K562 (cell line): ENCODE measurements around the gene NINJ1. TPM values are rescaled to one million over a fixed set of nuclear protein-coding genes. Genes with fewer than 3 reads are reported as not detected.

Experiments used
- ATAC-seq: fragments of 200-7000 bp; cut with Tn5 transposase; 3 replicates; pipeline ENCODE4 v1.9.1; 2020; ENCODE audit warnings: moderate library complexity
- BruUV-seq: library from RNA; stranded (reverse); fragments of 400-500 nt; replicated peaks from 2 replicates; lab custom pipeline; 2021; lab: Mats Ljungman, UMichigan
- CTCF ChIA-PET: fragments of 300-600 bp; formaldehyde crosslinking; extraction: SDS; loops from one replicate; lab custom pipeline; 2021; ENCODE audit warnings: low intra/inter-chr PET ratio; lab: Yijun Ruan, JAX
- POLR2A ChIA-PET: fragments of 300-600, 350-650 bp; sonication (Branson Sonifier 250); formaldehyde crosslinking; extraction: SDS; loops from one replicate; lab custom pipeline; 2021; ENCODE audit warnings: antibody characterized with exemption, inconsistent platforms; lab: Yijun Ruan, JAX
- DNase-seq, 4 experiments: peaks; one replicate each; pipeline versions ENCODE4 v3.0.0 to v3.0.0-alpha.2; 2011 to 2018; ENCODE audit warnings: low spot score in 3 of 4, mixed read lengths in 3 of 4; ENCODE audit errors: extremely low read depth in 1 of 4
- FAIRE-seq: peaks from 2 replicates; lab custom pipeline; 2011; peaks lifted over from hg19 to GRCh38; lab: Jason Lieb, UNC
- H2AFZ ChIP-seq: 2 replicates; pipeline ENCODE4 v1.6.0; 2011; ENCODE audit warnings: low read depth, low read length, control low read depth, inconsistent platforms
- H3K27ac ChIP-seq: fragments of 200-600 bp; 3 replicates; pipeline ENCODE4 v1.8.0; 2011; ENCODE audit warnings: low read depth, mild to moderate bottlenecking, control low read depth, inconsistent platforms, low read length, moderate library complexity, mixed read lengths; ENCODE audit errors: extremely low read depth
- H3K27me3 ChIP-seq, 2 experiments: fragments of 300-600 bp in 1 of 2; 2 replicates in 1 of 2; 3 replicates in 1 of 2; pipeline versions ENCODE4 v1.6.0 to v1.8.0; 2011; ENCODE audit warnings: inconsistent platforms in 2 of 2, low read length in 2 of 2, mild to moderate bottlenecking in 1 of 2, mixed read lengths in 1 of 2, moderate library complexity in 1 of 2; ENCODE audit not compliant: control insufficient read depth in 2 of 2, insufficient read depth in 2 of 2
- H3K36me3 ChIP-seq: fragments of 300-600 bp; 3 replicates; pipeline ENCODE4 v1.8.0; 2011; ENCODE audit warnings: mild to moderate bottlenecking, low read length, inconsistent platforms; ENCODE audit not compliant: control insufficient read depth, insufficient read depth
- H3K4me1 ChIP-seq, 2 experiments: fragments of 200-600 bp in 1 of 2; replicated peaks in 1 of 2; 2 replicates in 1 of 2; 3 replicates in 1 of 2; pipeline versions ENCODE4 v1.5.1 to v1.8.0; 2011; ENCODE audit warnings: inconsistent platforms in 2 of 2, low read length in 2 of 2, mild to moderate bottlenecking in 1 of 2, mixed read lengths in 1 of 2, moderate library complexity in 1 of 2; ENCODE audit not compliant: control insufficient read depth in 2 of 2, insufficient read depth in 2 of 2
- H3K4me2 ChIP-seq: 2 replicates; pipeline ENCODE4 v1.6.1; 2011; ENCODE audit warnings: low read length, control low read depth, inconsistent platforms, mixed read lengths; ENCODE audit not compliant: insufficient read depth
- H3K4me3 ChIP-seq: fragments of 200-600 bp; sonication (generic), shearing (Covaris generic); 2 replicates; pipeline ENCODE4 v1.5.1; 2016; ENCODE audit warnings: control low read depth, inconsistent platforms
- H3K79me2 ChIP-seq: fragments of 200-600 bp; 3 replicates; pipeline ENCODE4 v1.8.0; 2011; ENCODE audit warnings: low read length, inconsistent platforms; ENCODE audit not compliant: control insufficient read depth, insufficient read depth
- H3K9ac ChIP-seq, 2 experiments: 2 replicates each; pipeline versions ENCODE4 v1.6.0 to v1.6.1; 2011; ENCODE audit warnings: low read depth in 2 of 2, low read length in 2 of 2, control low read depth in 1 of 2, inconsistent platforms in 1 of 2, mild to moderate bottlenecking in 1 of 2, mixed read lengths in 1 of 2; ENCODE audit not compliant: insufficient read depth in 1 of 2
- H3K9me1 ChIP-seq: one replicate; pipeline ENCODE4 v1.6.0; 2011; ENCODE audit warnings: inconsistent platforms, mild to moderate bottlenecking, low read length, moderate library complexity; ENCODE audit not compliant: control insufficient read depth, insufficient read depth
- H3K9me3 ChIP-seq: replicated peaks from 2 replicates; pipeline ENCODE4 v1.5.1; 2011; ENCODE audit warnings: low read depth, low read length, inconsistent platforms; ENCODE audit not compliant: control insufficient read depth, insufficient read depth
- H4K20me1 ChIP-seq: replicated peaks from 2 replicates; pipeline ENCODE4 v1.6.1; 2011; ENCODE audit warnings: low read length, inconsistent platforms, mixed read lengths; ENCODE audit not compliant: control insufficient read depth, insufficient read depth
- CXXC5 ChIP-seq: fragments of 250-450 bp; sonication (Bioruptor Pico); IDR thresholded peaks from 2 replicates; pipeline ENCODE4 v1.8.0; 2022; ENCODE audit warnings: inconsistent platforms, mild to moderate bottlenecking, moderate library complexity
- KAT2B ChIP-seq: IDR thresholded peaks from one replicate; pipeline ENCODE4 v1.6.1; 2012; ENCODE audit warnings: low read depth, mild to moderate bottlenecking, control low read depth, inconsistent platforms, low read length, moderate library complexity
- MNT ChIP-seq, 2 experiments: fragments of 450-650 bp; conservative IDR thresholded peaks; 2 replicates each; pipeline ENCODE4 v1.6.1; 2017; ENCODE audit warnings: mild to moderate bottlenecking in 2 of 2, moderate library complexity in 2 of 2
- RREB1 ChIP-seq: fragments of 250-450 bp; sonication (Bioruptor Pico); IDR thresholded peaks from 2 replicates; pipeline ENCODE4 v1.4.0; 2020
- SRSF9 ChIP-seq: fragments of 200-400 bp; formaldehyde crosslinking; IDR thresholded peaks from 2 replicates; pipeline ENCODE4 v1.6.1; 2017; ENCODE audit warnings: low read depth, low read length, borderline replicate concordance
- ZNF407 ChIP-seq: fragments of 450-650 bp; IDR thresholded peaks from 2 replicates; pipeline ENCODE4 v1.6.1; 2016; ENCODE audit warnings: low read depth
- WGBS: fragments of 100-300 bp; shearing (Covaris generic); methylation state at CpG from one replicate; pipeline ENCODE4 v1.1.6; 2016; ENCODE audit warnings: low coverage, mixed read lengths; ENCODE audit not compliant: insufficient coverage; ENCODE audit errors: missing lambda C conversion rate; 5-methylcytosine and 5-hydroxymethylcytosine counted together
- in situ Hi-C: fragments of 300-500 bp; cut with MboI; formaldehyde crosslinking; loops from 4 replicates; pipeline ENCODE4 v1.15.0; 2018; ENCODE audit warnings: inconsistent platforms, mixed read lengths
- intact Hi-C: fragments of 100-400 bp; cut with micrococcal nuclease; formaldehyde crosslinking; loops from 2 replicates; pipeline ENCODE4 v1.14.2; 2022
- polyA plus RNA-seq, 8 experiments: library from polyadenylated mRNA; depleted of rRNA in 4 of 8; stranded (reverse) in 5 of 8; unstranded in 3 of 8; fragments of >200 nt; fragmentation: Nextera tagmentation in 2 of 8; fragmentation: Illumina TruSeq in 1 of 8; extraction: Ambion mirVana in 2 of 8; extraction: Trizol in 1 of 8; gene quantifications; 2 replicates each; pipeline versions ENCODE4 v1.2.1 to v1.2.3, GENCODE V29; 2011 to 2014; ENCODE audit warnings: inconsistent platforms in 1 of 8, missing spikeins in 1 of 8
- total RNA-seq, 7 experiments: library from RNA; depleted of rRNA in 6 of 7; stranded (reverse); fragments of >200 nt in 6 of 7; fragmentation: Illumina TruSeq in 2 of 7; extraction: Trizol in 2 of 7; gene quantifications; 2 replicates each; pipeline versions ENCODE4 v1.2.1 to v1.2.3, GENCODE V29; 2011 to 2021; ENCODE audit warnings: low replicate concordance in 1 of 7

The NINJ1 gene
- total and polyA plus RNA-seq, 9 of the 15 experiments (the other 6 are each of a cell fraction or from before 2014, with no cell fraction given): 0.13 to 8.4 (median 4.9) TPM

- 33% methylated on average over 2 of the region's 2 CpGs for WGBS
- H3K4me3 ChIP-seq: no peak overlapping the region
- DNase-seq: peak in 1 of 4 experiments; percentile 33
- FAIRE-seq: no peak
- H3K9me1 ChIP-seq: peaks cover 8% of the 10 kb centered on the region
- no peak overlapping the region for H2AFZ ChIP-seq
- H4K20me1 ChIP-seq: no peaks in the 10 kb centered on the region
- no peak overlapping the region for H3K27ac ChIP-seq
- CTCF ChIA-PET: no interaction called here
- no peaks in the 10 kb centered on the region for H3K9me3 ChIP-seq
- no TSS peak for BruUV-seq
- in situ Hi-C loops: no loop called here
- H3K36me3 ChIP-seq: no peaks in the 10 kb centered on the region; the same call in 2 of the 3 replicates
- peak; percentile 59 for ATAC-seq
- no peak overlapping the region; a peak in 1 of 4 replicates for H3K9ac ChIP-seq
- intact Hi-C loops: no loop called here
- POLR2A ChIA-PET: interaction anchor here (1.0 kb wide), 1 partner anchor 12 kb away, joined by 3 read pairs; no protein-coding TSS in a partner anchor
- no peak overlapping the region for H3K4me2 ChIP-seq
- H3K27me3 ChIP-seq: no peaks in the 10 kb centered on the region
- H3K79me2 ChIP-seq: no peaks in the 10 kb centered on the region
- peaks cover 21% of the 10 kb centered on the region in 2 experiments for H3K4me1 ChIP-seq
- peak; percentile 36; the same call in 1 of the 2 replicates for TF ChIP-seq CXXC5
- no peak for TF ChIP-seq RREB1 (CRISPR knock-in tag)
- no peak for TF ChIP-seq SRSF9
- no peak for TF ChIP-seq KAT2B
- no peak for TF ChIP-seq MNT (conservative IDR thresholded peaks at IDR 0.05)
- no peak for TF ChIP-seq ZNF407
Measured at GRCh38 chr9:93076792-93077128, 57.3 kb downstream of the NINJ1 start.
